GM12878 (cell line): ENCODE data around the gene KAT2A.

Experiments
- BMI1 ChIP-seq: fragments of 450-650 bp; IDR thresholded peaks from 2 replicates; pipeline ENCODE4 v1.6.1; 2016; ENCODE audit warnings: mild to moderate bottlenecking, moderate library complexity, borderline replicate concordance
- CEBPB ChIP-seq, 2 experiments: fragments of 150-350 bp in 1 of 2; IDR thresholded peaks; 2 replicates each; pipeline ENCODE4 v1.6.1; 2012 to 2014; ENCODE audit warnings: low read depth in 2 of 2, low read length in 2 of 2, borderline replicate concordance in 1 of 2, inconsistent platforms in 1 of 2
- CREM ChIP-seq: IDR thresholded peaks from 2 replicates; pipeline ENCODE4 v1.6.1; 2014; ENCODE audit warnings: antibody characterized with exemption, low read depth
- NR2C2 ChIP-seq: IDR thresholded peaks from 2 replicates; pipeline ENCODE4 v1.6.1; 2011; ENCODE audit warnings: borderline replicate concordance, low read depth; ENCODE audit not compliant: control insufficient read depth, insufficient read length
- POLR2A ChIP-seq: IDR thresholded peaks from 2 replicates; pipeline ENCODE4 v1.6.1; 2011; ENCODE audit warnings: low read depth, mild to moderate bottlenecking, low read length
- POLR2AphosphoS5 ChIP-seq: IDR thresholded peaks from 2 replicates; pipeline ENCODE4 v1.6.1; 2011; ENCODE audit warnings: mild to moderate bottlenecking, low read length, inconsistent platforms
- RAD21 ChIP-seq: IDR thresholded peaks from 2 replicates; pipeline ENCODE4 v1.6.1; 2011; ENCODE audit warnings: mild to moderate bottlenecking, low read depth, low read length, moderate library complexity; ENCODE audit not compliant: insufficient read depth
- SIN3A ChIP-seq: IDR thresholded peaks from 2 replicates; pipeline ENCODE4 v1.6.1; 2012; ENCODE audit warnings: low read depth, low read length, improper control_type of control experiment
- TCF7 ChIP-seq: IDR thresholded peaks from 2 replicates; pipeline ENCODE4 v1.6.1; 2014; ENCODE audit warnings: antibody characterized with exemption, borderline replicate concordance
- TF ChIP-seq, protein P1 (sequence below): fragments of 450-650 bp; IDR thresholded peaks from 2 replicates; pipeline ENCODE4 v1.6.1; 2016; ENCODE audit warnings: mild to moderate bottlenecking
- TF ChIP-seq, protein P2 (sequence below), 3 experiments: IDR thresholded peaks in 2 of 3; conservative IDR thresholded peaks in 1 of 3; 2 replicates each; pipeline ENCODE4 v1.5.1; 2011; ENCODE audit warnings: low read depth in 3 of 3, low read length in 3 of 3, mild to moderate bottlenecking in 3 of 3, control low read depth in 2 of 3, moderate library complexity in 2 of 3, inconsistent platforms in 1 of 3, mixed read lengths in 1 of 3; ENCODE audit not compliant: control insufficient read depth in 2 of 3, insufficient read depth in 1 of 3; ENCODE audit errors: extremely low read depth in 1 of 3
- TF ChIP-seq, protein P3 (sequence below): fragments of 450-650 bp; IDR thresholded peaks from 2 replicates; pipeline ENCODE4 v1.6.1; 2016; ENCODE audit warnings: mild to moderate bottlenecking, moderate library complexity, borderline replicate concordance
- TF ChIP-seq, protein P4 (sequence below): IDR thresholded peaks from 2 replicates; pipeline ENCODE4 v1.6.1; 2011; ENCODE audit warnings: low read depth, mild to moderate bottlenecking, low read length, moderate library complexity, borderline replicate concordance; ENCODE audit errors: extremely low read depth
- TF ChIP-seq, protein P5 (sequence below): IDR thresholded peaks from 2 replicates; pipeline ENCODE4 v1.6.1; 2011; ENCODE audit warnings: low read depth, low read length, improper control_type of control experiment, borderline replicate concordance

DNA sequence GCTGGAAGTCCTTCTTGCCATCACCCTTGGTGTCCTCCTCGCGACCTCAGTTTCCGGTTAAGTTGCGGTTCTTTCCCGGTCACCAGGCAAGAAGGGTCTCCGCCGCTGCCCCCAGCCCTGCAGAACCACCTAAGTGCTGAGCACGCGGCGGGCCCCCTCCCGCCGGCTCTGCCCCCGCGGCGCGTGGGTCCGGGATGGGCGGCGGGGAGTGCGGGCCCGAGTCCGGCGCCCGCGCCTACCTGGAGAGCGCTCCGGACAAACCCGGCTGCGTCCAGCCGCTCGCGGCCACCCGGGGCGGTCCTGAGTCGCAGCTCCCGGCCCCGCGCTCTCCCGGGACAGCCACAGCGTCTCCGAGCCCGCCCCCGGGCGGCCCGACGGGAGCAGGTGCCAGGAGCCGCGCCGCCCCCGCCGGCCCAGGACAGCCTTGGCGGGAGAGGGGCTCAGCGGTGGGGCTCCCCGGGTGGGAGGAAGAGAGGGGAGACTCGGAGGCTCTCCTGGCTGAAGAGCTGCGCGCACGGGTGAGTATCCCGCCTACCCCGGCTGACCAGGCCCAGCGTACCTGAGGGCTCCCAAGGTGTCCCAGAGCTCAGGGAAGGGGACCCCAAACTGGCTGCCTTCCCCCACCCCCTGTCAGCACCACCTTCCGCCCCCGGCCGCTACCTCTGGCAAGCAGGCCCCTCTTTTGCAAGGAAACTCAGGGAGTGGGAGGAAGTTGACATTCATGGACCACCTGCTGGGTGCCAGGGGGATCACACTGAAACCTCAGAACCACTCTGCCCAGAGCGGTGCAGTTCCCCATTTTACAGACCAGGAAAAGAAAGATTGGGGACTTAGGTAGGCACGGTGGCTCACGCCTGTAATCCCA, 48.6 kb downstream of the KAT2A start:
- TF ChIP-seq POLR2A (no peak), SIN3A (no peak), POLR2AphosphoS5 (no peak), BMI1 (no peak), NR2C2 (no peak), TCF7 (no peak), CEBPB (IDR thresholded peaks at IDR 0.05; ENCODE audit: borderline replicate concordance in 1 of 2, low read depth in 2 of 2, low read length in 2 of 2) (no peak), RAD21 (no peak), CREM (no peak)
- TF ChIP-seq, protein P1, sequence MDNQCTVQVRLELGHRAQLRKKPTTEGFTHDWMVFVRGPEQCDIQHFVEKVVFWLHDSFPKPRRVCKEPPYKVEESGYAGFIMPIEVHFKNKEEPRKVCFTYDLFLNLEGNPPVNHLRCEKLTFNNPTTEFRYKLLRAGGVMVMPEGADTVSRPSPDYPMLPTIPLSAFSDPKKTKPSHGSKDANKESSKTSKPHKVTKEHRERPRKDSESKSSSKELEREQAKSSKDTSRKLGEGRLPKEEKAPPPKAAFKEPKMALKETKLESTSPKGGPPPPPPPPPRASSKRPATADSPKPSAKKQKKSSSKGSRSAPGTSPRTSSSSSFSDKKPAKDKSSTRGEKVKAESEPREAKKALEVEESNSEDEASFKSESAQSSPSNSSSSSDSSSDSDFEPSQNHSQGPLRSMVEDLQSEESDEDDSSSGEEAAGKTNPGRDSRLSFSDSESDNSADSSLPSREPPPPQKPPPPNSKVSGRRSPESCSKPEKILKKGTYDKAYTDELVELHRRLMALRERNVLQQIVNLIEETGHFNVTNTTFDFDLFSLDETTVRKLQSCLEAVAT, result no peak
- TF ChIP-seq, protein P2, sequence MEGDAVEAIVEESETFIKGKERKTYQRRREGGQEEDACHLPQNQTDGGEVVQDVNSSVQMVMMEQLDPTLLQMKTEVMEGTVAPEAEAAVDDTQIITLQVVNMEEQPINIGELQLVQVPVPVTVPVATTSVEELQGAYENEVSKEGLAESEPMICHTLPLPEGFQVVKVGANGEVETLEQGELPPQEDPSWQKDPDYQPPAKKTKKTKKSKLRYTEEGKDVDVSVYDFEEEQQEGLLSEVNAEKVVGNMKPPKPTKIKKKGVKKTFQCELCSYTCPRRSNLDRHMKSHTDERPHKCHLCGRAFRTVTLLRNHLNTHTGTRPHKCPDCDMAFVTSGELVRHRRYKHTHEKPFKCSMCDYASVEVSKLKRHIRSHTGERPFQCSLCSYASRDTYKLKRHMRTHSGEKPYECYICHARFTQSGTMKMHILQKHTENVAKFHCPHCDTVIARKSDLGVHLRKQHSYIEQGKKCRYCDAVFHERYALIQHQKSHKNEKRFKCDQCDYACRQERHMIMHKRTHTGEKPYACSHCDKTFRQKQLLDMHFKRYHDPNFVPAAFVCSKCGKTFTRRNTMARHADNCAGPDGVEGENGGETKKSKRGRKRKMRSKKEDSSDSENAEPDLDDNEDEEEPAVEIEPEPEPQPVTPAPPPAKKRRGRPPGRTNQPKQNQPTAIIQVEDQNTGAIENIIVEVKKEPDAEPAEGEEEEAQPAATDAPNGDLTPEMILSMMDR (IDR thresholded peaks at IDR 0.05 in 2 of 3, conservative IDR thresholded peaks at IDR 0.05 in 1 of 3; ENCODE audit: control insufficient read depth in 2 of 3, extremely low read depth in 1 of 3, insufficient read depth in 1 of 3, low read depth in 3 of 3, low read length in 3 of 3), result no peak
- TF ChIP-seq, protein P3, sequence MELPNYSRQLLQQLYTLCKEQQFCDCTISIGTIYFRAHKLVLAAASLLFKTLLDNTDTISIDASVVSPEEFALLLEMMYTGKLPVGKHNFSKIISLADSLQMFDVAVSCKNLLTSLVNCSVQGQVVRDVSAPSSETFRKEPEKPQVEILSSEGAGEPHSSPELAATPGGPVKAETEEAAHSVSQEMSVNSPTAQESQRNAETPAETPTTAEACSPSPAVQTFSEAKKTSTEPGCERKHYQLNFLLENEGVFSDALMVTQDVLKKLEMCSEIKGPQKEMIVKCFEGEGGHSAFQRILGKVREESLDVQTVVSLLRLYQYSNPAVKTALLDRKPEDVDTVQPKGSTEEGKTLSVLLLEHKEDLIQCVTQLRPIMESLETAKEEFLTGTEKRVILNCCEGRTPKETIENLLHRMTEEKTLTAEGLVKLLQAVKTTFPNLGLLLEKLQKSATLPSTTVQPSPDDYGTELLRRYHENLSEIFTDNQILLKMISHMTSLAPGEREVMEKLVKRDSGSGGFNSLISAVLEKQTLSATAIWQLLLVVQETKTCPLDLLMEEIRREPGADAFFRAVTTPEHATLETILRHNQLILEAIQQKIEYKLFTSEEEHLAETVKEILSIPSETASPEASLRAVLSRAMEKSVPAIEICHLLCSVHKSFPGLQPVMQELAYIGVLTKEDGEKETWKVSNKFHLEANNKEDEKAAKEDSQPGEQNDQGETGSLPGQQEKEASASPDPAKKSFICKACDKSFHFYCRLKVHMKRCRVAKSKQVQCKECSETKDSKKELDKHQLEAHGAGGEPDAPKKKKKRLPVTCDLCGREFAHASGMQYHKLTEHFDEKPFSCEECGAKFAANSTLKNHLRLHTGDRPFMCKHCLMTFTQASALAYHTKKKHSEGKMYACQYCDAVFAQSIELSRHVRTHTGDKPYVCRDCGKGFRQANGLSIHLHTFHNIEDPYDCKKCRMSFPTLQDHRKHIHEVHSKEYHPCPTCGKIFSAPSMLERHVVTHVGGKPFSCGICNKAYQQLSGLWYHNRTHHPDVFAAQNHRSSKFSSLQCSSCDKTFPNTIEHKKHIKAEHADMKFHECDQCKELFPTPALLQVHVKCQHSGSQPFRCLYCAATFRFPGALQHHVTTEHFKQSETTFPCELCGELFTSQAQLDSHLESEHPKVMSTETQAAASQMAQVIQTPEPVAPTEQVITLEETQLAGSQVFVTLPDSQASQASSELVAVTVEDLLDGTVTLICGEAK, result no peak
- TF ChIP-seq, protein P4, sequence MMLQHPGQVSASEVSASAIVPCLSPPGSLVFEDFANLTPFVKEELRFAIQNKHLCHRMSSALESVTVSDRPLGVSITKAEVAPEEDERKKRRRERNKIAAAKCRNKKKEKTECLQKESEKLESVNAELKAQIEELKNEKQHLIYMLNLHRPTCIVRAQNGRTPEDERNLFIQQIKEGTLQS, result no peak
- TF ChIP-seq, protein P5, sequence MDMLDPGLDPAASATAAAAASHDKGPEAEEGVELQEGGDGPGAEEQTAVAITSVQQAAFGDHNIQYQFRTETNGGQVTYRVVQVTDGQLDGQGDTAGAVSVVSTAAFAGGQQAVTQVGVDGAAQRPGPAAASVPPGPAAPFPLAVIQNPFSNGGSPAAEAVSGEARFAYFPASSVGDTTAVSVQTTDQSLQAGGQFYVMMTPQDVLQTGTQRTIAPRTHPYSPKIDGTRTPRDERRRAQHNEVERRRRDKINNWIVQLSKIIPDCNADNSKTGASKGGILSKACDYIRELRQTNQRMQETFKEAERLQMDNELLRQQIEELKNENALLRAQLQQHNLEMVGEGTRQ, result no peak
